ENCODE results near the gene GRID1. TPM values are rescaled to one million over a fixed set of nuclear protein-coding genes. Genes with fewer than 3 reads are reported as not detected.

GRID1 gene
- total and polyA plus RNA-seq, 10 of the 15 experiments (the other 5 are each of a cell fraction or from before 2014, with no cell fraction given), result 0.04 to 0.62 (median 0.08) TPM; not detected in 5

- Histone ChIP-seq H3K27ac (ENCODE audit: control insufficient read depth, insufficient read depth) (no peak overlapping the region), H3K36me3 (ENCODE audit: control insufficient read depth in 2 of 2, insufficient read depth in 2 of 2, low read length in 1 of 2) (no peaks in the 10 kb centered on the region), H3K4me3 (no peak overlapping the region), H2AFZ (ENCODE audit: control insufficient read depth, low read depth, low read length) (no peak overlapping the region), H3K9me3 (replicated peaks; ENCODE audit: control insufficient read depth, insufficient read depth, low read length) (no peaks in the 10 kb centered on the region), H3K9ac (ENCODE audit: control insufficient read depth, insufficient read depth, low read length) (no peak overlapping the region), H3K4me1 (ENCODE audit: control insufficient read depth, insufficient read depth, low read length) (no peaks in the 10 kb centered on the region), H4K20me1 (ENCODE audit: control insufficient read depth, insufficient read depth) (no peaks in the 10 kb centered on the region), H3K4me2 (ENCODE audit: control insufficient read depth, insufficient read depth) (no peak overlapping the region), H3K79me2 (ENCODE audit: control insufficient read depth, insufficient read depth, low read length) (no peaks in the 10 kb centered on the region), H3K27me3 (replicated peaks in 1 of 2; ENCODE audit: control insufficient read depth in 2 of 2, insufficient read depth in 2 of 2, low read length in 1 of 2) (peaks cover 0 to under 1% of the 10 kb centered on the region in 2 experiments; a peak in 2 of 4 replicates)
- no peak for DNase-seq (ENCODE audit: low read depth, low spot score)
- WGBS (ENCODE audit: insufficient coverage, insufficient replicate concordance, low lambda C conversion rate, missing lambda C conversion rate), result 13% methylated on average over 5 of the region's 5 CpGs
- intact Hi-C loops (cut with micrococcal nuclease; ENCODE audit: unreplicated experiment) (no loop called here), in situ Hi-C loops (cut with MboI) (no loop called here)
- ChIA-PET CTCF (no interaction called here), POLR2A (no interaction called here), SMC1A (ENCODE audit: uncharacterized antibody, unreplicated experiment) (no interaction called here), RAD21 (ENCODE audit: unreplicated experiment) (no interaction called here)
- FAIRE-seq, result no peak
- TF ChIP-seq CREM (IDR thresholded peaks at IDR 0.05; ENCODE audit: low read depth) (no peak), RCOR1 (conservative IDR thresholded peaks at IDR 0.05; ENCODE audit: low read depth, low read length) (no peak), SRF (IDR thresholded peaks at IDR 0.05; ENCODE audit: low read depth in 2 of 2, low read length in 2 of 2) (no peak), HDAC6 (IDR thresholded peaks at IDR 0.05; ENCODE audit: unreplicated experiment) (no peak), PAX8 (IDR thresholded peaks at IDR 0.05) (no peak), NR2F1 (conservative IDR thresholded peaks at IDR 0.05) (no peak), ZBED1 (IDR thresholded peaks at IDR 0.05; ENCODE audit: borderline replicate concordance) (no peak)
- TF ChIP-seq, protein P1, sequence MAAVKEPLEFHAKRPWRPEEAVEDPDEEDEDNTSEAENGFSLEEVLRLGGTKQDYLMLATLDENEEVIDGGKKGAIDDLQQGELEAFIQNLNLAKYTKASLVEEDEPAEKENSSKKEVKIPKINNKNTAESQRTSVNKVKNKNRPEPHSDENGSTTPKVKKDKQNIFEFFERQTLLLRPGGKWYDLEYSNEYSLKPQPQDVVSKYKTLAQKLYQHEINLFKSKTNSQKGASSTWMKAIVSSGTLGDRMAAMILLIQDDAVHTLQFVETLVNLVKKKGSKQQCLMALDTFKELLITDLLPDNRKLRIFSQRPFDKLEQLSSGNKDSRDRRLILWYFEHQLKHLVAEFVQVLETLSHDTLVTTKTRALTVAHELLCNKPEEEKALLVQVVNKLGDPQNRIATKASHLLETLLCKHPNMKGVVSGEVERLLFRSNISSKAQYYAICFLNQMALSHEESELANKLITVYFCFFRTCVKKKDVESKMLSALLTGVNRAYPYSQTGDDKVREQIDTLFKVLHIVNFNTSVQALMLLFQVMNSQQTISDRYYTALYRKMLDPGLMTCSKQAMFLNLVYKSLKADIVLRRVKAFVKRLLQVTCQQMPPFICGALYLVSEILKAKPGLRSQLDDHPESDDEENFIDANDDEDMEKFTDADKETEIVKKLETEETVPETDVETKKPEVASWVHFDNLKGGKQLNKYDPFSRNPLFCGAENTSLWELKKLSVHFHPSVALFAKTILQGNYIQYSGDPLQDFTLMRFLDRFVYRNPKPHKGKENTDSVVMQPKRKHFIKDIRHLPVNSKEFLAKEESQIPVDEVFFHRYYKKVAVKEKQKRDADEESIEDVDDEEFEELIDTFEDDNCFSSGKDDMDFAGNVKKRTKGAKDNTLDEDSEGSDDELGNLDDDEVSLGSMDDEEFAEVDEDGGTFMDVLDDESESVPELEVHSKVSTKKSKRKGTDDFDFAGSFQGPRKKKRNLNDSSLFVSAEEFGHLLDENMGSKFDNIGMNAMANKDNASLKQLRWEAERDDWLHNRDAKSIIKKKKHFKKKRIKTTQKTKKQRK (IDR thresholded peaks at IDR 0.05; ENCODE audit: low read depth, low read length), result no peak
- ATAC-seq, result no peak
- BruUV-seq (replicated peaks), result no TSS peak
Observed at GRCh38 chr10:86078639-86079035, 288.0 kb downstream of the GRID1 start.
